Panc1 (cell line): ENCODE results near the gene CPLX3. TPM values are rescaled to one million over a fixed set of nuclear protein-coding genes. Genes with fewer than 3 reads are reported as not detected.

Experiments used
- ATAC-seq: fragments of 200-7000 bp; cut with Tn5 transposase; 2 replicates; pipeline ENCODE4 v1.9.1; 2020; ENCODE audit warnings: mild to moderate bottlenecking, moderate library complexity
- BruUV-seq: library from RNA; stranded (reverse); fragments of 400-500 nt; replicated peaks from 2 replicates; lab custom pipeline; 2021; lab: Mats Ljungman, UMichigan
- CTCF ChIA-PET: fragments of 300-600 bp; sonication (Branson Sonifier 250); formaldehyde crosslinking; loops from one replicate; lab custom pipeline; 2022; ENCODE audit warnings: antibody characterized with exemption; lab: Charles Lee
- POLR2A ChIA-PET: fragments of 300-600 bp; sonication (Branson Sonifier 250); formaldehyde crosslinking; loops from one replicate; lab custom pipeline; 2022; ENCODE audit warnings: antibody characterized with exemption; lab: Charles Lee
- DNase-seq: peaks from one replicate; pipeline ENCODE4 v3.0.0-alpha.2; 2010; ENCODE audit warnings: low read depth, low spot score
- H3K27ac ChIP-seq: 2 replicates; pipeline ENCODE4 v1.5.1; 2011; ENCODE audit warnings: mild to moderate bottlenecking, low read length, inconsistent platforms
- H3K27me3 ChIP-seq: fragments of 200-500 bp; sonication (Bioruptor generic); 2 replicates; pipeline ENCODE4 v1.6.0; 2014; ENCODE audit warnings: low read length, inconsistent platforms; ENCODE audit not compliant: control insufficient read depth, insufficient read depth
- H3K36me3 ChIP-seq: fragments of 200-500 bp; sonication (Bioruptor generic); 2 replicates; pipeline ENCODE4 v1.5.1; 2014; ENCODE audit warnings: inconsistent platforms, mild to moderate bottlenecking, low read length, moderate library complexity; ENCODE audit not compliant: control insufficient read depth, insufficient read depth
- H3K4me1 ChIP-seq: 2 replicates; pipeline ENCODE4 v1.5.1; 2011; ENCODE audit warnings: inconsistent platforms, mild to moderate bottlenecking, low read length, moderate library complexity; ENCODE audit not compliant: control insufficient read depth, insufficient read depth
- H3K4me3 ChIP-seq, 2 experiments: 2 replicates each; pipeline ENCODE4 v1.5.1; 2011 to 2012; ENCODE audit warnings: low read depth in 2 of 2, low read length in 2 of 2, mild to moderate bottlenecking in 2 of 2, inconsistent platforms in 1 of 2, moderate library complexity in 1 of 2
- H3K9me3 ChIP-seq: fragments of 200-500 bp; sonication (Bioruptor generic); 2 replicates; pipeline ENCODE4 v1.5.1; 2014; ENCODE audit warnings: low read depth, mild to moderate bottlenecking, inconsistent platforms, low read length, moderate library complexity; ENCODE audit not compliant: control insufficient read depth, insufficient read depth
- CTCF ChIP-seq: fragments of 450-650 bp; IDR thresholded peaks from 2 replicates; pipeline ENCODE4 v1.5.1; 2017; ENCODE audit warnings: mild to moderate bottlenecking
- POLR2AphosphoS5 ChIP-seq: IDR thresholded peaks from 2 replicates; pipeline ENCODE4 v1.6.1; 2012; ENCODE audit warnings: mild to moderate bottlenecking, low read depth, low read length, moderate library complexity
- REST ChIP-seq, 2 experiments: IDR thresholded peaks; 2 replicates each; pipeline ENCODE4 v1.6.1; 2011 to 2012; ENCODE audit warnings: low read depth in 2 of 2, control low read depth in 1 of 2, low read length in 1 of 2, mild to moderate bottlenecking in 1 of 2, moderate library complexity in 1 of 2; ENCODE audit not compliant: insufficient read depth in 1 of 2
- SIN3A ChIP-seq: IDR thresholded peaks from 2 replicates; pipeline ENCODE4 v1.6.1; 2012; ENCODE audit warnings: low read depth, mild to moderate bottlenecking, low read length, moderate library complexity, borderline replicate concordance; ENCODE audit not compliant: insufficient read depth
- TCF7L2 ChIP-seq: IDR thresholded peaks from 2 replicates; pipeline ENCODE4 v1.6.1; 2011; ENCODE audit warnings: mild to moderate bottlenecking, low read depth, low read length, inconsistent platforms
- in situ Hi-C: cut with HindIII; loops from 2 replicates; pipeline ENCODE4 v1.10.0; 2016; ENCODE audit warnings: low sequenced_read_pairs, low pct_unique_long_range_greater_than_20kb
- intact Hi-C: fragments of 100-400 bp; cut with micrococcal nuclease; formaldehyde crosslinking; loops from one replicate; pipeline ENCODE4 v1.10.0; 2022; ENCODE audit not compliant: unreplicated experiment
- total RNA-seq: library from RNA; stranded (reverse); gene quantifications from one replicate; pipeline ENCODE4 v1.2.1, GENCODE V29; 2021; ENCODE audit not compliant: unreplicated experiment

Gene CPLX3
- total RNA-seq, 1 experiment from 2014 or later: not detected

GRCh38 chr15:74793135-74794028 lies 33.0 kb upstream of the CPLX3 start:
- no peak overlapping the region for H3K27ac ChIP-seq
- peaks cover 39% of the 10 kb centered on the region for H3K4me1 ChIP-seq
- no peaks in the 10 kb centered on the region for H3K27me3 ChIP-seq
- H3K9me3 ChIP-seq: no peaks in the 10 kb centered on the region
- in situ Hi-C loops (no loop called here), intact Hi-C loops (no loop called here)
- TF ChIP-seq TCF7L2 (no peak), SIN3A (no peak), CTCF (no peak; the same call in 1 of the 2 replicates), POLR2AphosphoS5 (no peak), REST (IDR thresholded peaks at IDR 0.05; ENCODE audit: insufficient read depth in 1 of 2, low read depth in 2 of 2, low read length in 1 of 2) (no peak)
- DNase-seq: no peak
- ChIA-PET POLR2A (no interaction called here), CTCF (interaction anchor here (0.5 to 1.0 kb wide), 3 partner anchors 9 to 117 kb away, joined by 3 read pairs; no protein-coding TSS in a partner anchor)
- BruUV-seq: no TSS peak
- peak; percentile 35 for ATAC-seq
- H3K4me3 ChIP-seq: no peak overlapping the region
- no peaks in the 10 kb centered on the region for H3K36me3 ChIP-seq

GRCh38 chr15:74794248-74794969 lies 32.0 kb upstream of the CPLX3 start:
- DNase-seq: no peak
- Histone ChIP-seq H3K9me3 (no peaks in the 10 kb centered on the region), H3K27me3 (no peaks in the 10 kb centered on the region), H3K27ac (no peak overlapping the region), H3K4me1 (peaks cover 29% of the 10 kb centered on the region), H3K36me3 (no peaks in the 10 kb centered on the region), H3K4me3 (no peak overlapping the region)
- no peak for TF ChIP-seq SIN3A
- no peak for TF ChIP-seq CTCF
- TF ChIP-seq REST (IDR thresholded peaks at IDR 0.05; ENCODE audit: insufficient read depth in 1 of 2, low read depth in 2 of 2, low read length in 1 of 2): no peak
- no peak for TF ChIP-seq TCF7L2
- no peak for TF ChIP-seq POLR2AphosphoS5
- no peak for ATAC-seq
- BruUV-seq: no TSS peak
- intact Hi-C loops: no loop called here
- in situ Hi-C loops: no loop called here
- CTCF ChIA-PET: interaction anchor here (0.5 to 1.0 kb wide), 3 partner anchors 10 to 116 kb away, joined by 3 read pairs; no protein-coding TSS in a partner anchor
- POLR2A ChIA-PET: interaction anchor here (0.7 kb wide), 1 partner anchor 71 kb away, joined by 5 read pairs; no protein-coding TSS in a partner anchor
